Astrocyte of the cerebellum (primary cell): ENCODE results near the gene C1orf198.

Experiments
- DNase-seq: peaks from one replicate; pipeline ENCODE4 v3.0.0-alpha.2; 2011; ENCODE audit warnings: low read depth
- H3K4me3 ChIP-seq: 2 replicates; pipeline ENCODE4 v1.5.1; 2011; ENCODE audit warnings: mild to moderate bottlenecking, low read depth, low read length, moderate library complexity
- CTCF ChIP-seq: IDR thresholded peaks from 2 replicates; pipeline ENCODE4 v1.5.1; 2012; ENCODE audit warnings: low read length, low read depth, moderate library complexity, mild to moderate bottlenecking; ENCODE audit errors: missing control alignments
- in situ Hi-C: cut with HindIII; loops from 2 replicates; pipeline ENCODE4 v1.10.0; 2017; ENCODE audit warnings: low sequenced_read_pairs

Gene C1orf198

GRCh38 chr1:230796626-230797025 lies 71.7 kb downstream of the C1orf198 start:
- H3K4me3 ChIP-seq, result no peak overlapping the region
- DNase-seq, result no peak
- in situ Hi-C loops, result loop anchor here (25.0 kb wide), 1 partner anchor 416 kb away; no protein-coding TSS in a partner anchor
- TF ChIP-seq CTCF, result no peak

GRCh38 chr1:230794871-230795605 lies 73.3 kb downstream of the C1orf198 start:
- no peak for DNase-seq

GRCh38 chr1:230794431-230794830 lies 73.9 kb downstream of the C1orf198 start:
- in situ Hi-C loops, result loop anchor here (25.0 kb wide), 1 partner anchor 418 kb away; no protein-coding TSS in a partner anchor
- no peak for DNase-seq

More at GRCh38 chr1:230794871-230795605, 73.3 kb downstream of the C1orf198 start:
- no peak for TF ChIP-seq CTCF
- in situ Hi-C loops, result loop anchor here (25.0 kb wide), 1 partner anchor 417 kb away; no protein-coding TSS in a partner anchor
- H3K4me3 ChIP-seq, result no peak overlapping the region

GRCh38 chr1:230793463-230793745 lies 74.9 kb downstream of the C1orf198 start:
- no peak overlapping the region for H3K4me3 ChIP-seq
- TF ChIP-seq CTCF, result no peak
- in situ Hi-C loops, result loop anchor here (25.0 kb wide), 1 partner anchor 419 kb away; no protein-coding TSS in a partner anchor
- no peak for DNase-seq

More at GRCh38 chr1:230794431-230794830, 73.9 kb downstream of the C1orf198 start:
- no peak overlapping the region for H3K4me3 ChIP-seq
- no peak for TF ChIP-seq CTCF

GRCh38 chr1:230792691-230793462 lies 75.4 kb downstream of the C1orf198 start:
- in situ Hi-C loops, result loop anchor here (25.0 kb wide), 1 partner anchor 419 kb away; no protein-coding TSS in a partner anchor
- TF ChIP-seq CTCF, result peak; percentile 3
- no peak overlapping the region for H3K4me3 ChIP-seq
- DNase-seq, result no peak

GRCh38 chr1:230791986-230792564 lies 76.2 kb downstream of the C1orf198 start:
- DNase-seq, result no peak
- H3K4me3 ChIP-seq, result no peak overlapping the region
- TF ChIP-seq CTCF, result no peak
- in situ Hi-C loops, result loop anchor here (25.0 kb wide), 1 partner anchor 420 kb away; no protein-coding TSS in a partner anchor
